Endothelial cell of umbilical vein (primary cell): ENCODE data around the gene DOCK1.

Experiments used
- EZH2 ChIP-seq: IDR thresholded peaks from 2 replicates; pipeline ENCODE4 v1.6.1; 2012; ENCODE audit warnings: borderline replicate concordance, low read depth, mild to moderate bottlenecking, moderate library complexity, low read length, inconsistent platforms; ENCODE audit not compliant: severe bottlenecking
- JUN ChIP-seq: IDR thresholded peaks from 2 replicates; pipeline ENCODE4 v1.6.1; 2011; ENCODE audit warnings: borderline replicate concordance, low read depth; ENCODE audit not compliant: insufficient read length, insufficient read depth
- MYC ChIP-seq: IDR thresholded peaks from one replicate; pipeline ENCODE4 v1.6.1; 2011; ENCODE audit warnings: mild to moderate bottlenecking, low read depth, low read length
- POLR2A ChIP-seq: IDR thresholded peaks from 2 replicates; pipeline ENCODE4 v1.6.1; 2012; ENCODE audit warnings: low read depth, mild to moderate bottlenecking, control low read depth, low read length
- POLR2AphosphoS5 ChIP-seq: IDR thresholded peaks from 2 replicates; pipeline ENCODE4 v1.6.1; 2012; ENCODE audit warnings: low read depth, mild to moderate bottlenecking, control low read depth, low read length, moderate library complexity; ENCODE audit not compliant: insufficient read depth
- TF ChIP-seq, protein P1 (sequence below), 2 donors: IDR thresholded peaks; 1 replicate in 1 of 2; 2 replicates in 1 of 2; pipeline ENCODE4 v1.5.1; 2011; ENCODE audit warnings: low read length in 2 of 2, mild to moderate bottlenecking in 2 of 2, moderate library complexity in 2 of 2, control low read depth in 1 of 2, inconsistent platforms in 1 of 2, low read depth in 1 of 2; ENCODE audit not compliant: insufficient read depth in 1 of 2; ENCODE audit errors: extremely low read depth in 1 of 2
- TF ChIP-seq, protein P2 (sequence below): IDR thresholded peaks from 2 replicates; pipeline ENCODE4 v1.6.1; 2011; ENCODE audit not compliant: insufficient read depth, insufficient read length

DNA sequence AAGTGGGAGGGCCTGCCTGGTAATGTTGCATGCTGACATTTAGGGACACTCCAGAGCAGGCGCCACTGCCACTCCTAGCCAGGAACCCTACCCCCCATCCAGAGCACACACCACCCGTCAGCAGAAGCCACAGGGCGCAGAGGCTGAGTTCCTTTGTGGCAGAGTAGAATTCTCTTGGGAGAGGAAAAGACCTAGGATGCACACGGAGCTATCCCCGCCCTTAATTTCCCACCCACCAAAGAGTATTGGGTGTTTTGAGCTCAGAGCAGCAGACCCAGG is 291.9 kb downstream of the DOCK1 start:
- TF ChIP-seq POLR2A (no peak), POLR2AphosphoS5 (no peak), EZH2 (no peak), MYC (no peak), JUN (no peak)
- TF ChIP-seq, protein P1, sequence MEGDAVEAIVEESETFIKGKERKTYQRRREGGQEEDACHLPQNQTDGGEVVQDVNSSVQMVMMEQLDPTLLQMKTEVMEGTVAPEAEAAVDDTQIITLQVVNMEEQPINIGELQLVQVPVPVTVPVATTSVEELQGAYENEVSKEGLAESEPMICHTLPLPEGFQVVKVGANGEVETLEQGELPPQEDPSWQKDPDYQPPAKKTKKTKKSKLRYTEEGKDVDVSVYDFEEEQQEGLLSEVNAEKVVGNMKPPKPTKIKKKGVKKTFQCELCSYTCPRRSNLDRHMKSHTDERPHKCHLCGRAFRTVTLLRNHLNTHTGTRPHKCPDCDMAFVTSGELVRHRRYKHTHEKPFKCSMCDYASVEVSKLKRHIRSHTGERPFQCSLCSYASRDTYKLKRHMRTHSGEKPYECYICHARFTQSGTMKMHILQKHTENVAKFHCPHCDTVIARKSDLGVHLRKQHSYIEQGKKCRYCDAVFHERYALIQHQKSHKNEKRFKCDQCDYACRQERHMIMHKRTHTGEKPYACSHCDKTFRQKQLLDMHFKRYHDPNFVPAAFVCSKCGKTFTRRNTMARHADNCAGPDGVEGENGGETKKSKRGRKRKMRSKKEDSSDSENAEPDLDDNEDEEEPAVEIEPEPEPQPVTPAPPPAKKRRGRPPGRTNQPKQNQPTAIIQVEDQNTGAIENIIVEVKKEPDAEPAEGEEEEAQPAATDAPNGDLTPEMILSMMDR (IDR thresholded peaks at IDR 0.05; ENCODE audit: extremely low read depth in 1 of 2, insufficient read depth in 1 of 2, low read depth in 1 of 2, low read length in 2 of 2), result no peak
- TF ChIP-seq, protein P2, sequence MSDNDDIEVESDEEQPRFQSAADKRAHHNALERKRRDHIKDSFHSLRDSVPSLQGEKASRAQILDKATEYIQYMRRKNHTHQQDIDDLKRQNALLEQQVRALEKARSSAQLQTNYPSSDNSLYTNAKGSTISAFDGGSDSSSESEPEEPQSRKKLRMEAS, result no peak
